ENCODE data around the gene CDKL5.

DNA sequence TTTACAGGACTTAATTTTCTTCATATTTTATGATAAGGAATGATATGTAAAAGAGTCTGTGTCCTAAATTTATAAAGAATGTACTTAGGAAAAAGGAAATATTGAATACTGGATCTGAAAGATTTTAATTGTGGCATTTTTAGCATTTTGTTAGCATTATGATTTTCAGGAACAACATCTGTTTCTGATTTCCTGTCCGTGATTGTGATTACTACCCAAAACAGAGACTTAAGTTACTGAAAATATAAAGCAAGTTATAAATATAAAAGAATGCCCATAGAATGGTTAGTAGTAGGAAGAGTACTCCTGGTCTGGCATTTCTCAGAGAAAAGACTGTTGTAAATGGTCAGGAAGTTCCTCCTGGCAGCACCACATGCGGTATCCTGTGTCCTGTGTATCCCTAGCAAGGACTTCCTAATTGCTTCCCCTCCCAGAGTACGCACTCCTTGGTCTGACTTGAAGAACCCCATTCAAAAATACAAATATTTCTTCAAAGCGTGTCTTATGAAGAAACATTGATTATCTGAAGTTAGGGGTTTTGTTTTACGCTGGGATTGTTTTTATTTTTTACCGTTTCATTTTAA, 157.6 kb downstream of the CDKL5 start:
- TF ChIP-seq, protein P1, sequence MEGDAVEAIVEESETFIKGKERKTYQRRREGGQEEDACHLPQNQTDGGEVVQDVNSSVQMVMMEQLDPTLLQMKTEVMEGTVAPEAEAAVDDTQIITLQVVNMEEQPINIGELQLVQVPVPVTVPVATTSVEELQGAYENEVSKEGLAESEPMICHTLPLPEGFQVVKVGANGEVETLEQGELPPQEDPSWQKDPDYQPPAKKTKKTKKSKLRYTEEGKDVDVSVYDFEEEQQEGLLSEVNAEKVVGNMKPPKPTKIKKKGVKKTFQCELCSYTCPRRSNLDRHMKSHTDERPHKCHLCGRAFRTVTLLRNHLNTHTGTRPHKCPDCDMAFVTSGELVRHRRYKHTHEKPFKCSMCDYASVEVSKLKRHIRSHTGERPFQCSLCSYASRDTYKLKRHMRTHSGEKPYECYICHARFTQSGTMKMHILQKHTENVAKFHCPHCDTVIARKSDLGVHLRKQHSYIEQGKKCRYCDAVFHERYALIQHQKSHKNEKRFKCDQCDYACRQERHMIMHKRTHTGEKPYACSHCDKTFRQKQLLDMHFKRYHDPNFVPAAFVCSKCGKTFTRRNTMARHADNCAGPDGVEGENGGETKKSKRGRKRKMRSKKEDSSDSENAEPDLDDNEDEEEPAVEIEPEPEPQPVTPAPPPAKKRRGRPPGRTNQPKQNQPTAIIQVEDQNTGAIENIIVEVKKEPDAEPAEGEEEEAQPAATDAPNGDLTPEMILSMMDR (IDR thresholded peaks at IDR 0.05): no peak
- TF ChIP-seq POLR2A (IDR thresholded peaks at IDR 0.05) (no peak), POLR2AphosphoS5 (IDR thresholded peaks at IDR 0.05) (no peak)
